ENCODE measurements around the gene INO80D.

DNA sequence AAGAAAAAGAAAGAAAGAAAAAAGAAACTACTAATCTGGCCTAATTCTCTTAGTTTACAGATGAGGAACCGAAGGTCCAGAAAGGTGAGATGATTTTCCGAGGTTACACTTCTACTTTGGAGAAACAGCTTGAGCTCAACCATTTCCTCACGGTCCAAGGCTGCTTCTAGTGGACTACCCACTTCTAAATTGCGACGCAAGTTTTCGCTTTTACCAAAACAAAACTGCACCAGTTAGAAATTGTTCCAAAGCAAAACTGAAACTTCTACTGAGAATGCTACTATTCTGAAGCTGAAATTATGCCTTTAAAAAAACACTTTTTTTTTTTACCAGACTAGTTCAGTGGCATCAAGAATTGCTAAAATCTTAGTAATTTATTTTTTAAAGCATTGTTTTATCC is 101.6 kb downstream of the INO80D start:
- TF ChIP-seq POLR2A (IDR thresholded peaks at IDR 0.05) (no peak), EP300 (IDR thresholded peaks at IDR 0.05) (no peak), POLR2AphosphoS5 (IDR thresholded peaks at IDR 0.05) (no peak)
- TF ChIP-seq, protein P1, sequence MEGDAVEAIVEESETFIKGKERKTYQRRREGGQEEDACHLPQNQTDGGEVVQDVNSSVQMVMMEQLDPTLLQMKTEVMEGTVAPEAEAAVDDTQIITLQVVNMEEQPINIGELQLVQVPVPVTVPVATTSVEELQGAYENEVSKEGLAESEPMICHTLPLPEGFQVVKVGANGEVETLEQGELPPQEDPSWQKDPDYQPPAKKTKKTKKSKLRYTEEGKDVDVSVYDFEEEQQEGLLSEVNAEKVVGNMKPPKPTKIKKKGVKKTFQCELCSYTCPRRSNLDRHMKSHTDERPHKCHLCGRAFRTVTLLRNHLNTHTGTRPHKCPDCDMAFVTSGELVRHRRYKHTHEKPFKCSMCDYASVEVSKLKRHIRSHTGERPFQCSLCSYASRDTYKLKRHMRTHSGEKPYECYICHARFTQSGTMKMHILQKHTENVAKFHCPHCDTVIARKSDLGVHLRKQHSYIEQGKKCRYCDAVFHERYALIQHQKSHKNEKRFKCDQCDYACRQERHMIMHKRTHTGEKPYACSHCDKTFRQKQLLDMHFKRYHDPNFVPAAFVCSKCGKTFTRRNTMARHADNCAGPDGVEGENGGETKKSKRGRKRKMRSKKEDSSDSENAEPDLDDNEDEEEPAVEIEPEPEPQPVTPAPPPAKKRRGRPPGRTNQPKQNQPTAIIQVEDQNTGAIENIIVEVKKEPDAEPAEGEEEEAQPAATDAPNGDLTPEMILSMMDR (IDR thresholded peaks at IDR 0.05), result no peak
